GM19455 (cell line): ENCODE results near the gene OR2G2.
A peak's percentile ranks its signal among the peaks of the same experiment; 100 is the strongest.

Experiments
- ATAC-seq: cut with Tn5 transposase; IDR thresholded peaks from one replicate; pipeline ENCODE4 v1.9.1; 2021; ENCODE audit not compliant: unreplicated experiment

Gene OR2G2, protein sequence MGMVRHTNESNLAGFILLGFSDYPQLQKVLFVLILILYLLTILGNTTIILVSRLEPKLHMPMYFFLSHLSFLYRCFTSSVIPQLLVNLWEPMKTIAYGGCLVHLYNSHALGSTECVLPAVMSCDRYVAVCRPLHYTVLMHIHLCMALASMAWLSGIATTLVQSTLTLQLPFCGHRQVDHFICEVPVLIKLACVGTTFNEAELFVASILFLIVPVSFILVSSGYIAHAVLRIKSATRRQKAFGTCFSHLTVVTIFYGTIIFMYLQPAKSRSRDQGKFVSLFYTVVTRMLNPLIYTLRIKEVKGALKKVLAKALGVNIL

DNA sequence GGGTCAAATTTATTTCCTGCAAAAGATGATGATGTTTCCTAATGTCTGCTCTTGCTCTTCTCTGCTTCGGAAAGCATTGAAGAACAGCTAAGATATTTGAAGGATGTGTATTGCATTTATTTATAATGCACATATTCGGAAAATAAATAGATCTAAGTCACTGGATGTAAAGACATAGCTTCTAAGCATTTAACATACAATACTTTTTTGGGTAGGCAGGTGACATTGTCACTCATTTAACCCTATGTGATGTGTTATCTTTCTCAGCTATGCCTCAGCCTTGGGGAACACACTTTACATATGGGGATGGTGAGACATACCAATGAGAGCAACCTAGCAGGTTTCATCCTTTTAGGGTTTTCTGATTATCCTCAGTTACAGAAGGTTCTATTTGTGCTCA is at the start of gene OR2G2:
OR2G2 (plus strand) TSS at position 301 of the 400 bp plus-strand sequence; CDS start at position 301, 0 bp downstream.
- ATAC-seq: no peak

DNA sequence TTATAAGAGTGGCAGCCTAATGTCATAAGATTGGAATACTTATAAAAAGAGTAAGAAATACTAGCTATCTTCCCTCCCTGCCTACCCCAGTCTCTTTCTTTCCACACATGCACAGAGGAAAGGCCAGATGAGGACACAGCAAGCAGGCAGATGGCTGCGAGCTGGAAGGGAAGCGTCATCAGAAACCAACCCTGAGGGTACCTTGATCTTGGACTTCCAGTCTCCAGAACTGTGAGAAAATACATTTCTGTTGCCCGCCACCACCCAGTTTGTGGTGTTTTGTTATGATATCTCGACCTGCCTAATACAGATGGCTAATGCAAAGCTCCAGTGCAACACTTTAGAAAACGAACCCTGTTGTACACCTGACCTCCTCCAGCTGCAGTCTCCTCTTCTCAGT is 49.6 kb upstream of the OR2G2 start:
- no peak for ATAC-seq

DNA sequence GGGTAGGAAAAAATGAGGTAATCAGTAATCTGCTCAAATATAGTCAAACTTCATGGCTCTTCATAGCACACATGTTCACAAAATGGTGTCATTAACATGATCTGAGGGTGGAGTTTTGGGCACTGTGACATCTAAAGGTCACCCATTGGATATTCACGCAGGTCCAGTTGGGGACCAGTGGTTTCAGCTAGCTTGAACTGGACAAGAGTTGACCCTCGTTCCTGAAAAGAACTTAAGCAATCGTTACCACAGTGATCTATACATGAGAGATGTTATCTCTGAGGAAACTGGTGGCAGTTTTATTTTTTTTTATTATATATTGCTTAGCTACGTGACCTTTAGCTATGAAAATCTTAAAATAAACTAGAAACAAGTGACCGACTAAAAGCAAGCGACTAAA is 48.9 kb upstream of the OR2G2 start:
- no peak for ATAC-seq

DNA sequence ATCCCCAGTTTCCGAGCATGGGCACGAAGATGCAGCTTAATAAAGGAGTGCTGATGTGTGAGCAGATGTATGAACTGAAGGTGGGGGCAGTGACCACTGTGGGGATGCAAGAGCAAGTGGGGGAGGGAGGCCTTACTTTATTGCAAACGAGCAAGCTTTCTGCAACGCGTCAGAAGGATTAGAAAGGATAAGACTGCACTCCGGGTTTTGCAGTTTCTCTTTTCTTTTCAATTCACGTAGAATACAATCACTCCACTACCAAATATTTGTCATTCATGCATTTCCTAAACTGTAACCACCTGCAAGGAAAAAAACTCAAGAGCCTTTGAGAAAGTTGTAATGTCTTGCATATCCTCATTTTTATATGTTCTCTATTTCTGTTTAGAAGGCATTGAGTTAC is 47.6 kb upstream of the OR2G2 start:
- no peak for ATAC-seq

DNA sequence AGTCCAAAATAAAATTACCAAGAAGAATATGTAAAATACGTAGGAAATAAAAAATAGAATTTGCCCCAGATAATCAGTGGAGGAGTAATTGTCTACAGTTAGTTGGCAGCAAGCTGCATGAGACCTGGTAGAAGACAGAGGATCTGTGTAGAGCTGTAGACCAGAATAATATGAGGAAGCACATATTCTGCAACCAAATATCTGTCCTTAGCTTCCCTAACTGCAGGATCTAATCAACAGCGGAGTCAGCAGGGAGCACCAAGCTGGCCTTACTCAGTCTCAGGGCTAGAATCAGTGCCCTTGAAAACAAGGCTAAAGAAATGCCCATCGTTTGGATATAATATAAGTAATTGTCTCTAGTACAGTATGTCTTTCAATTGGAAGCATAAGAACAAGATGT is 45.3 kb upstream of the OR2G2 start:
- ATAC-seq: no peak

DNA sequence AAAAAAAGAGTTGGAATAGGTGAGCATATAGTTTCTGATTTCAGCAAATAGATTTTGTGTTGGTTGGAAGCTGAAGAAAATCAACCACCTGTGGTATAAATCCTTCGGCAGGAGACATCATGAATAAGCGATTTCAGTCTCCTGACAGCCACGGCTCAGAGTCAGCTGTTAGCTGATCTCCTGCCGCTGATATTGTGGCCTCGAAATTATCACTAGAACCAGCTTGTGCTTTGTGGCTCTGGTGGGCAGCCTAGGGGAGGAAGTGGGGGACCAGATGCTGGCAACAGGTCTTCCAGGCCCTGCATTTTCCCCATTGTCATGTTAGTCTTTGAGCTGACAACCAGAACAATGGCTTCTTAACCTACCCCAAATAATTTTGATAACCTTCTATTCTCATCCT is 40.1 kb upstream of the OR2G2 start:
- ATAC-seq: no peak

DNA sequence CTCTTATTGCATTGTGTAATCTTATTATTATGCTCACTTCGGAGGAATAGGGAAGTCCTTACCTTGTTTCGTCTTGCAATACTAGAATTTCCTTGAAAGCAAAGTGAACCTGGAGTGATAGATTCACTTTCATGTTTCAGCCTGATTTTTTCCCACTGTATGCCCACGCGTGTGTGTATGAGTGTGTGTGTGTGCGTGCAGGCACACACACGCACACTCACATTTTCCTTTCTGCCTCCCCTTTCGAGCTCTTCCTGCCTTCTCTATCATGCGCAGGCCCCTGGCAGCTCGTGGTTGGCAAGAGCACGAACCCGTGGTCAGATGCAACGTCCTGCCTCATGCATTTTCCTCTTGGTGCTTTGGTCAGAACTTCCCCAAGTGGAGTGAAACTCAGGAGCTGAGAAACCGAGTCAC is 39.4 kb upstream of the OR2G2 start, which contains the start of gene GCSAML:
GCSAML (plus strand) TSS at position 366 of the 414 bp plus-strand sequence. CDS start 58 bp downstream, outside the sequence.
- no peak for ATAC-seq

DNA sequence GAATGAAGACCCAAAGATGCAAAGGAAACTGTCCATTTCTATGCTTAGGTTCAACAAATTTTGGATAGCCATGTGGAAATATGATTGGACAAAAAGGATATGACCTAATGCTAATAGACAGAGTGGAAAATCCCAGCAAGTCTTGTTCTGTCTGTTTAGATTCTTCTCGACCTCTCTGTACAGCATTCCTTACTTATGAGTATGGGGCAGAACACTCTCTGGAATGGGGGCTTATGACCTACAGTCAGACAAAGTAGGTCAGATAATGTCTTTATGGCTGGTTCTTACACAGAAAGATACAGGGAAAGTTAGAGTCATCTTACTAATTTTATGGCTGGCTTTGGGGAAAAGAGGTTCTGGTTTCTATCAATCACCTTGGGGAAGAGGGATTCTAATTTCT is 36.4 kb upstream of the OR2G2 start:
- no peak for ATAC-seq

DNA sequence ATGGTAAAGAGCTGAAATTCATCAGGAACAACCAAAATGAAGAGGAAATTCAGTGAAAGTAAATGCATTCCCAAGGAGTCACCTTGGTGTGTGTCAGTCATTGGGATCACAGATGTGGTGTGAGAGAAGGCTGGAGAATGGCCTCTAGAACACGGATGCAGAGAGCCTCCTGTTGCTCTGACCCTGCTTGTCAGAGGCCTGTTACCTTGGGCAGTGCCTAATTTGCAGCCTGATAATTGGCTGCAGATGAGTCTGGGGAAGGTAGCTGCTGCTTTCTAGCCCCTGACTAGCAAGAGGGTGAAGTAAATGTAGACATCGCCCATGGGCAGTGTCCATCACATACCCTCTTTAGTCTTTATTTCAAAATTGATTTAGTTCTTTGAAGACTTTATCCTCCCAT is 35.9 kb upstream of the OR2G2 start:
- ATAC-seq: no peak

DNA sequence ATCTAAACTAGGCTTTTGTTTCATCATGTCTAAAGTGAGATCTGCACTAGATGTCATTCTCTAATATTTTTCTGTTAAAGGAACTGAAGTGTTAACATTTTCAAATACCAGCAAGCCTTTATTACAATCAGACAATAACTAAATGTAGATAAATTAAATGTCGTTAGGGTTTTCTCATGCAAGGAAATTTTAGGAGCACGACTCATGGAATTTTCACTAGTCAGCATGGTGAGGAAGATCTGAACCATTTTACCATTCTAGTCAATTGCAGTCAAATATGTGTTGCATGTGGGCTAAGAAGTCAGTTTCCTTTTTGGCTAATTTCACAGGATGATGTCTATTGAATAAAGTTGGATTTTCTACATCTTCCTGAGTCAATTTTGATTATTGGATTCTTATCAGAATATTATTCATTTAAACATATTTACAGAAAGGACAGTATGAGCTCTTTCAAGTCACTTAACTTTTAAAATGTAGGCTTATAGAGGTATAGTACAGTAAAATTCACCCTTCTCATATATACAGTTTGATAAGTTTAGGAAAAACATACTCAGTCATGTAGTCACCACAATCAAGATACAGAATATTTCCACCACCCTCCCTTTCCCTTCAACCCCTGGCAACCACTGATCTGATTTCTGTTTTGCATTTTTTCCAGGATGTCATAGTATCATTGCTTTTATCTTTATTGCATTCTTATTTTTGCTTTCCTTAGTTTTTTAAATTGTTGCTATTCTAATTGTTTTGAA is 30.1 kb upstream of the OR2G2 start:
- ATAC-seq: no peak

DNA sequence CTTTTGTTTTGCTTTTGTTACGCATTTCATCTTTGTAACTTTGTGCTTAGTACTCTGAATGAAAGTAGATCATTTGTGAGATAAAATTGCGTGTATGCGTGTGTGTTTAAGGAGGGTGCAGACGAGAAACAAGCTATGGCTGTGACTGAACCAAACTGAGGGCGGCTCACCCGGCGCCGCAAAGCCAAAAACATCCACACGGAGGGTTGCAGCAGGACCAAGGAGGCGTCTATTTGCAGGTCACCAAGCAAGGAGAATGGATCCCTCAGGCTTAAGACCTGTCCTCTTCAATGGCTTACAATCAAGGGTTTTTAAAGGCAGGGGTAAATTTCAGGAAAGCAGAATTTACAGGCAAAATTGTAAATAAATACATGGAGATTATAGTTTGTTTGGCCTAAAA is 26.4 kb upstream of the OR2G2 start:
- ATAC-seq: no peak

DNA sequence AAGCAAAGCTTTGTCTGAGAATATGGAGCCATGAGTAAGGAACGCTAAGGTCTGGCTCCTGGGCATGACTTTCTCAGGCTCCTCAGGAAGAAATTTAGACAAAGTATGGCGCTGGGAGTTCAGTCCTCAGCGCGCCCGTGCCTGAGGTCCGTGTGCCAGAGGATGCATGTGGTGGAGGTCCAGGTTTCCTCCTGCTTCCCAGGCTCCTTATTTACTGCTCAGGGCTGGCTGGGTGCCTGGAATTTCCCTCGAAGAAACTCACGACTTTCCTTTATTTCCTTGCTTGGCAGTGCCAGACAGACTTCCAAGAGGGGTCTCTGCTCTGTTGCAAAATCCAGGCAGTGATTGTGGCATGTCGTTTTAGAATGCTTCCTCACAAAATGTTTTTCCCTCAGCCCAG is 26.0 kb upstream of the OR2G2 start:
- no peak for ATAC-seq

DNA sequence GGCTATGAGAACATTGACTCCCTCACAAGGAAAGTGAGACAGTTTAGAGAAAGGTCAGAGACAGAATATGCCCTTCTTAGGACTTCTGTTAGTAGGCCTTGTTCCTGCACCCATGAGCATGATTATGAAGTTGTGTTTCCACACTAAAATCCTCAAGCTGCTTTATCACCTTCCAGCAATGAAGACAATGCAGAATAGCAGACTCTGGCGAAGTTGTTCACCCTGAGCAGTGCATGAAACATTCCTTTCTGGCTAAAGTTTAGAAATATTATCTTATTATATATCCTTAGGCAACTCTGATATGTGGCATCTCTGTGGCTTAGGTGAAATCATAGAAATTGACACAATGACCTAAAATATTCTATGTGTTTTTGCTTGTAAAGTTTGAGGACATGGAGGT is 13.9 kb upstream of the OR2G2 start:
- no peak for ATAC-seq

DNA sequence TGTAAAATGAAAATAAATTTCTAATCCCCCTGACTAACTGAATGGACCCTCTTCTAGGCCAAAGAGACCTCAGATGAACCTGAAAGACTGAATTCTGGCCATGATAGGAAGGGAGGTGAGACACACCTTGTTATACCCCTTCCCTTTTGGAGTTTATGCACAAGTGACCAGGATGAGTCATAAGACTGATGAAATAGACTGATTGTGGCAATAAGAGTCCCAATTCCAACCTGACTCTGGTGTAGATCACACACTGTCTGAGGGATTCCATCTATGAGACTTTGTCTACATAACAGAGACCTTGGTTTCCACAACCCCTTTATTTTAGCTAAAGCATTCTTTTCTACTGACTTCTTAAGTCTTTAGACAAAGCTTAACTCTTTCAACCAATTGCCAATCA is 13.5 kb upstream of the OR2G2 start:
- ATAC-seq: no peak

DNA sequence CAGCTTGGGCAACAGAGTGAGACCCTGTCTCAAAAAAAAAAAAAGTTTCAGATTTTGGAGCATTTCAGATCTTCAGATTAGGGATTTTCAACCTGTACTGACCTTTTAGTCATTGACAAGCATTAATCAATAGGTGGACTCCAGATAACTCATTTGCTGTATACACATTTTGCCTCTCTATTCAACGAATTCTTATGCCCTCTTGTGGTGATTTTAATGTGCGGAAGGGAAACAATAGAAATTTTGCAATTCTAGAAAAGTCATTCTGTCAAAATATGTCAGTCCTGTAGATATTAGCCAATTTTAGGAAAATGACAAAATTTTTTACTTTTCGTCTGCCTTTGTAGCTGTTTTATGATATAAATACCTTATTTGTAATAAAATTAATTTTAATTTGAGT is 11.6 kb upstream of the OR2G2 start:
- peak; percentile 59 for ATAC-seq

DNA sequence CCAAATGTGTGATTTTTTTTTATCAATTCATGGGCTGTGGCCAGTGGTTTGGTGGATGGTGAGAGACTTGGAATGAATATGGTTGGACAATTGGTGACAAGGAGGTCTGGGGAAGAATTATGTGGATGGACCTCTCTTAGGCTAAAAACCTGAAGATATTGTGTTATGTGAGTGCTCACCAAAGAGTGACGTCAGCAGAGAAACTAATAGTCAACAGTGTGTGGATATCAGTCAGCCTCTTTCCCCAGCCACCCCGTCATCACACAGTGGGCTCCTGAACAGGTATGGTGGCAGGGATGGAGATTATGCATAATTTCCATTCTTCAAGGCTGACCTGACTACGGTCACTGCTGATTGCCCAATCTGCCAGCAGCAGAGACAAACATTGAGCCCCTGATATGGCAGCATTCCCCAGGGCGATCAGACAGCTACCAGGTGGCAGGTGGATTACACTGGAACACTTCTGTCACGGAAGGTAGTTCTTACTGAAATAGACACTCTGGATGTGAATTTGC is 9.2 kb upstream of the OR2G2 start:
- ATAC-seq: no peak

DNA sequence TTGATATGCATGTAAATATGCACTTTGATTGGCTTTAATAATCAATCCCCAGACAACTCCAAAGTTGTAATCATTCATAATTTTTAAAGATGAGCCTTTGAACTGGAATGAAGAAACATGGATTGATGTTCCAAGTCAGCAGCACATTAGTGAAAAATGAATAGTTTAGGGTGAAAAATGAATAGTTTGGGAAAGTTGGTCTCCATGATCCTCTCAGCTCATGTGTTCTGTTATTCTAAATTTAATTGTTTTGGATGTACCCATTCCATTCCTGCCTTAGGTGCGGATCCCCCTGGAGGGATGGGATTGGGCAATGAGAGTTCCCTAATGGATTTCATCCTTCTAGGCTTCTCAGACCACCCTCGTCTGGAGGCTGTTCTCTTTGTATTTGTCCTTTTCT is 17.1 kb downstream of the OR2G2 start, which contains the start of gene OR2G3:
OR2G3 (plus strand) TSS at position 301 of the 400 bp plus-strand sequence; CDS start at position 301, 0 bp downstream.
- ATAC-seq: no peak

DNA sequence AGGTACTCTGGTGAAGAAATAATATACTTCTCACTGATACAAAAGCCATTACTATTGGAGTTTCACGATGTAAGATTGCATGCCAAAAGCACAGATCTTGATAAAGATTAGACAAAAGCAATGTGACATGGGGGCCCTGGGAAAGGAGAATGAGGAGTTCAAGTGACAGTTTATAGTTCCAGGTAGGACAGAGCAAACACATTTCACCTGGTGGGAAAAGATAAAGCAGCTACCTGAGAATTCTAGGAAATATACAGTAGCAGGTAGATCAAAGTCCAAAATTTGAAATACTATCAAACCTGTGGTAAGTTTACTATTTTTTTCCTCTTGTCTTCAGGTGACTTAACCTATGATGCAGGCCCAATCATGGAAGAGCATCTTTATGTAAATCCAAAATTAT is 25.2 kb downstream of the OR2G2 start:
- ATAC-seq: no peak

DNA sequence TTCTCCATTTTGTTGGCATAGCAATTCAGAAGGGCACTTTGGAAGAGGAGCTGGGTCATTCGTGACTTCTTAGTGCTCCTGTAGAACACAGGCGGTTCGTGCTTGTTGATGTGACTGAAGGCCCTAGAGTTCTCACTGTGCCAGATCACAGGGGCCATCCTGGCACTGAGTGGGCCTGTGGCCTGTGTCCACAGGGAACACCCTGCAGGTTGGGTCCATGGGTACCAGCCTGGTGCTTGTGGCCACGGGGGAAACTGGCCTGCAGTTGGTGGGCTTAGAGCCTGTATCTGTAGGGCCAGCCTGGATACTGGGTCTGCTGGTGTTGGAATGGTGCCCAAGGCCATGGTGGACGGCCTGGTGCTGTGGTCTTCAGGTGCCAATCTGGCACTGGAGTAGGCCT is 26.5 kb downstream of the OR2G2 start:
- no peak for ATAC-seq

DNA sequence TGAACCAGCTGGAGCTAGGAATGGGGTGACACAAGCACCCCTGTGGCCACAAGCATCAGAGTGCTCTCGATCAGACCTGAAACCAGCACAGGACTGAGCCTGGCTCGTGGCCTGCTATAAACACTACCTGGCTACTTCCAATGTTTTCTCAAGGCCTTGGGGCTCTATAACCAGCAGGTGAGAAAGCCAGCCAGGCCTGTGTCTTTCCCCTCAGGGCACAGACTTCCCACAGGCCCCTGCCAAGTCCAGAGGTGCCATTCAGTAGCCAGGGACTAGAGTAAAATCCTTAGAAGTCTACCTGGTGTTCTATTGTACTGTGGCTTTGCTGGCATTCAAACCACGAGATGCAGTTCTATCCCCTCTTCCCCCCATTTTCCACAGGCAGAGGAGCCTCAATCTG is 39.8 kb downstream of the OR2G2 start:
- ATAC-seq: no peak

DNA sequence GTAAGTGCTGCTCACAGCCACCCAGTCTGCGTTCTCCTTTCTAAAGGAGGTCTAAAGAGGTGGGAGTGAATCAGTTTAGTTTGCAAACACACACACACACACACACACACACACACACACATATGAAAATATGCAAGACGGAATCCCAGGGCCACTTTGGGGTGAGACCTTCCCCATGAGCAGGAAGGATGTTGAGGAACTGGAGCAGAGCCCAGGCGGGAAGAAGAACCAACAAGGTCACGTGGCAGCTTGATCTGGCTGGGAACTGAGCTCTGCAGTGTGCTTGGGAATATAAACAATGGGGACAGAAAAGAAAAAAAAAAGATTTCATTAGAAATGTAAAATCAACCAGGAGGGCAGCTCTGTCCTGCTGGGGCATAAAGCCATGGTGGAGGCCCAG is 49.9 kb downstream of the OR2G2 start:
- ATAC-seq: no peak

DNA sequence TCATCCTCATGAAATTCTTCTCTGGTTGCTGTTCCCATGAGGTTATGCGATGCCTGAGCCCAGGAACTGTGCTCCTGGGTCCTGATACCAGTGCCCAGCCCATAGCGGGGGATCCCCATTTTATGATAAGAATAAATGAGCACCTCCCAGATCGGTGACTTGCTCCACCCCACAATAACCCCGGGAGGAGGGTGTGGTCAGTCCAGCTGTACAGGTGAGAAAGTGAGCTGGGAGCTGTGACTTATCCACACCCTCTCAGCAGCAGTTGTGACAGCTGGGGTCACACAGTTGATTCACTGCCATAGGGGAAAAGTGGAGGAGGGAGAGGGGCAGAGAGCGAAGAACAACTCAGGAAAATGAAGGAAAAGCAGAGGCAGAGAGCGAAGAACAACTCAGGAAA is 50.6 kb downstream of the OR2G2 start:
- ATAC-seq: no peak
